Bronchial epithelial cell (primary cell): ENCODE data around the gene VIPR1. TPM values are rescaled to one million over a fixed set of nuclear protein-coding genes. Genes with fewer than 3 reads are reported as not detected.

Experiments
- DNase-seq: peaks from one replicate; pipeline ENCODE4 v3.0.0-alpha.2; 2010; ENCODE audit warnings: low read depth
- FAIRE-seq: peaks from 2 replicates; lab custom pipeline; 2011; peaks lifted over from hg19 to GRCh38; lab: Jason Lieb, UNC
- H3K27me3 ChIP-seq: 2 replicates; pipeline ENCODE4 v1.5.1; 2011; ENCODE audit warnings: low read length; ENCODE audit not compliant: control insufficient read depth, insufficient read depth
- H3K36me3 ChIP-seq: 2 replicates; pipeline ENCODE4 v1.5.1; 2011; ENCODE audit warnings: low read length; ENCODE audit not compliant: control insufficient read depth, insufficient read depth
- H3K4me3 ChIP-seq: 2 replicates; pipeline ENCODE4 v1.5.1; 2011; ENCODE audit warnings: mild to moderate bottlenecking, low read depth, low read length, control low read depth
- total RNA-seq: library from RNA; depleted of rRNA; stranded (reverse); fragments of >200 nt; gene quantifications from 2 replicates; pipeline ENCODE4 v1.2.1, GENCODE V29; 2014
- TF ChIP-seq, protein P1 (sequence below): IDR thresholded peaks from 2 replicates; pipeline ENCODE4 v1.5.1; 2011; ENCODE audit warnings: mild to moderate bottlenecking, moderate library complexity, low read length, control low read depth, inconsistent platforms; ENCODE audit not compliant: insufficient read depth, severe bottlenecking

VIPR1 gene
- total RNA-seq, 1 donor from 2014 or later = 5.8 TPM

DNA sequence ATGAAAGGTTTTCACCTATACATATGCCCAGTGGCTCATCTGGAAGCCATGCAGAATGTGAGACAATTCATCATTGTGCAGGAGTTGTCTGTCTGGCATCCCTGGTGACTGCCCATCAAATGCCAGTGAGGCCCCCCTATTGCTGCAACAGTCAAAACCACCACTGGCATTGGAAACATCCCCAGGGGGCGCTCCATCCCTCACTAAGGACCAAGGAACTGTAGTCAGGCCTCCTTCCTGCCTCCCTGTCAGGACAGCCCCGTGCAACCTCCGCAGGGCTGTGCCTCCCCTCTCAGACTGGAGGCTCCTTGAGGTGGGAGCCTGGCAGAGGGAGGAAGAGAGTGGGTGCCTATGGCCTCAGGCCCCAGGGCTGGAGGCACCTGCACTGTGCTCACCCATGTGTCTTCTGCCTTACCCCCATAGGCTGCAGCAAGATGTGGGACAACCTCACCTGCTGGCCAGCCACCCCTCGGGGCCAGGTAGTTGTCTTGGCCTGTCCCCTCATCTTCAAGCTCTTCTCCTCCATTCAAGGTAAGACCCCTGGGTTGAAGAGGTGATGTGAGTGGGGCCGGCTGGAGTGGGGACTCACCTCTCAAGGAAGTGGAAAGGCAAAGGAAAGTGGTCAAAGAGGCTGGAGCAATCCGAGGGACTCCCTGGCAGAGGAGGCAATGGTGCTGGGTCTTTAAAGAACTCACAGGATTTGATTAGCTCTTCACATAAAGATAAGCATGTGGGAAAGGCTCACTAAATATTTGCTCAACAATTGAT, 16.5 kb downstream of the VIPR1 start:
- no peaks in the 10 kb centered on the region for H3K27me3 ChIP-seq
- no peak for DNase-seq
- FAIRE-seq = peak; percentile 79
- H3K4me3 ChIP-seq = no peak overlapping the region
- no peaks in the 10 kb centered on the region for H3K36me3 ChIP-seq
- TF ChIP-seq, protein P1, sequence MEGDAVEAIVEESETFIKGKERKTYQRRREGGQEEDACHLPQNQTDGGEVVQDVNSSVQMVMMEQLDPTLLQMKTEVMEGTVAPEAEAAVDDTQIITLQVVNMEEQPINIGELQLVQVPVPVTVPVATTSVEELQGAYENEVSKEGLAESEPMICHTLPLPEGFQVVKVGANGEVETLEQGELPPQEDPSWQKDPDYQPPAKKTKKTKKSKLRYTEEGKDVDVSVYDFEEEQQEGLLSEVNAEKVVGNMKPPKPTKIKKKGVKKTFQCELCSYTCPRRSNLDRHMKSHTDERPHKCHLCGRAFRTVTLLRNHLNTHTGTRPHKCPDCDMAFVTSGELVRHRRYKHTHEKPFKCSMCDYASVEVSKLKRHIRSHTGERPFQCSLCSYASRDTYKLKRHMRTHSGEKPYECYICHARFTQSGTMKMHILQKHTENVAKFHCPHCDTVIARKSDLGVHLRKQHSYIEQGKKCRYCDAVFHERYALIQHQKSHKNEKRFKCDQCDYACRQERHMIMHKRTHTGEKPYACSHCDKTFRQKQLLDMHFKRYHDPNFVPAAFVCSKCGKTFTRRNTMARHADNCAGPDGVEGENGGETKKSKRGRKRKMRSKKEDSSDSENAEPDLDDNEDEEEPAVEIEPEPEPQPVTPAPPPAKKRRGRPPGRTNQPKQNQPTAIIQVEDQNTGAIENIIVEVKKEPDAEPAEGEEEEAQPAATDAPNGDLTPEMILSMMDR = peak; percentile 9

DNA sequence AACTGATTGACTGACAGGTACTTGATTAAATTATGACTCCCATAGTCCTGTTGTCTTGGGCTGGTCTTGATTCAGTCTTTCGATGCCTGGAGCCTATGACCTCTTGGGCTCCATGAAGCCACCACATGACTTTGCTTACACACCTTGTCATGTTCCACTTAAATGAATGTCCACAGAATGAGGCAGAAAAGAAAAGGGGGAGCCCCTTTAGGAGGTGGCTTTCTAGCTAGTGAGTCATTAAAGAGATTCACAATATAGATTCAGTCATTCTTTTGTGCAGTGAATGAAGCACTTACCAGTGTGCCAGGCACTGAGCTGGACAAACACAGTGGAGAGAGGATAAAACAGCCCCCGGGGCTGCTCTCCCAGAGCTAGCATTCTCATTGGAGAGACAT, 17.1 kb downstream of the VIPR1 start:
- Histone ChIP-seq H3K36me3 (no peaks in the 10 kb centered on the region), H3K27me3 (no peaks in the 10 kb centered on the region), H3K4me3 (no peak overlapping the region)
- TF ChIP-seq, protein P1 = no peak
- FAIRE-seq (no peak), DNase-seq (peak; percentile 35)

DNA sequence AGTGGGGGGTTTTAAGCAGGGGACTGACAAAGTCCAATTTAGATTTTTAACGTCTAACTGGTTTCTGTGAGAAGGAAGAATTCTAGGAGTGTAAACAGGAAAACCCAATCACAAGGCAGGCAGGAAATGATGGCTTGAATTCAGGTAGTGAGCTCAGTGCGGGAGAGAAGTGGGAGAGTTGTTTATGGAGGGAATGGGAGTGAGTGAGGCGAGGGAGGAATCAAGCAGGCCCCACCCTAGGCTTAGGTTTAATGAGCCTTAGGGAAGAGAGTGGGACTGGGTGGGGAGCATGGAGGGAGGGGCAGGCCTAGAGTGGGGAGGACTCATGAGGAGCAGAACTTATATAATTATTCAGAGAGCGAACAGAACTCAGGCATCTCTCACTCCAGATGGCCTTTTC, 17.9 kb downstream of the VIPR1 start:
- TF ChIP-seq, protein P1 = no peak
- DNase-seq (no peak), FAIRE-seq (no peak)
- Histone ChIP-seq H3K27me3 (no peaks in the 10 kb centered on the region), H3K4me3 (no peak overlapping the region), H3K36me3 (no peaks in the 10 kb centered on the region)

DNA sequence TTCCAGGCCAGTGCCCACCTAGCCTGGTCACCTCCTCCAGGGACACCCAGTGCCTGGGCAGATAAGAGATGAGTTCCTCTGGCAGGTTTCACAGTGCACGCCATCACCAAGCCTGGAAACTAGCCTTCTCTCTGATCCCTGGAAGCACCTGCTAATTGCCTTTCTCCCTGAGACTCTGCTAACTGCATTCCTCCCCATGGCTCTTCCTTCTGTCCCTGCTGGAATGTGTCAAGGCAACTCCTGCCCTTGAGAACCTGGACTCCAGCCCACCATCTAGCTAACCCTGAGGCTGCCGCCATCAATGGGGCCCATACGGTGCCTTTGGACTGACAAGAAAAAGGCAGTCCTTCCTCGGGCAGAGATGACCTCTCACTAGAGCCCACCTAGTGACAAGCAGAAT, 18.5 kb downstream of the VIPR1 start:
- no peak for FAIRE-seq
- H3K27me3 ChIP-seq = no peaks in the 10 kb centered on the region
- TF ChIP-seq, protein P1 = no peak

DNA sequence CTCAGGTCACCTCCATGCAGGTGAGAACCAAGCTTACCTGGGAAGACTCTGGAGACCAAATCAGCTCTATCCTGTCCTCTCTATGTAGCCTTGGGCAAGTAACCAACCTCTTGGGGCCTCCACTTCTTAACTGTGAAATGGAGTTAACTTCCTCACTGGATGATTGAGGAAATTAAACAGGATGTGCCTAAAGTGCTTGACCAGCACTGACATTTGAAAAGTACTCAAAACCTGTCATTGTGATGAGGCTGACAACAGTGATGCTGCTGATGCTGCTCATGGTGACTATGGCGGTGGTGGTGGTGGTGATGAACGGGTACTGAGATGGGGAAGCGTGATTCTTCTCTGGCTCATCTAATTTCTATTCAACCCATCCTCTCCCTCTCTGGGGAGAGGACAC, 22.3 kb downstream of the VIPR1 start:
- FAIRE-seq = no peak
- no peaks in the 10 kb centered on the region for H3K36me3 ChIP-seq
- TF ChIP-seq, protein P1 = no peak
- H3K27me3 ChIP-seq = no peaks in the 10 kb centered on the region
- no peak for DNase-seq
- no peak overlapping the region for H3K4me3 ChIP-seq

More for the DNA sequence above, 18.5 kb downstream of the VIPR1 start:
- no peak overlapping the region for H3K4me3 ChIP-seq
- no peak for DNase-seq
- no peaks in the 10 kb centered on the region for H3K36me3 ChIP-seq
